Thyroid gland (tissue), 4 donors: Measurements from ENCODE around the gene ZC3H10. TPM values are rescaled to one million over a fixed set of nuclear protein-coding genes. Genes with fewer than 3 reads are reported as not detected.
"Not testable (repeated sequence)": the region's sequence is repeated elsewhere in the genome, so short reads cannot be mapped to it uniquely, and the experiment has no call there.

Source experiments
- DNase-seq, 2 donors: peaks; one replicate each; pipeline ENCODE4 v3.0.0-alpha.2; 2019
- H3K27ac ChIP-seq, 3 donors: fragments of 200-600 bp; sonication (generic); 1 replicate in 2 of 3; 2 replicates in 1 of 3; pipeline ENCODE4 v1.5.1; 2016 to 2019; ENCODE audit warnings: mild to moderate bottlenecking in 1 of 3, moderate library complexity in 1 of 3
- H3K27me3 ChIP-seq: fragments of 200-600 bp; sonication (generic); one replicate; pipeline ENCODE4 v1.5.1; 2019
- H3K36me3 ChIP-seq, 2 donors: fragments of 200-600 bp; sonication (generic); one replicate each; pipeline ENCODE4 v1.5.1; 2016 to 2019
- H3K4me1 ChIP-seq, 2 donors: fragments of 200-600 bp; sonication (generic); one replicate each; pipeline ENCODE4 v1.5.1; 2017 to 2019
- H3K4me3 ChIP-seq, 3 donors: fragments of 200-600 bp; sonication (generic); replicated peaks in 1 of 3; 1 replicate in 2 of 3; 2 replicates in 1 of 3; pipeline ENCODE4 v1.5.1; 2016; ENCODE audit warnings: mild to moderate bottlenecking in 1 of 3
- H3K9me3 ChIP-seq: fragments of 200-600 bp; sonication (generic); one replicate; pipeline ENCODE4 v1.5.1; 2017
- POLR2A ChIP-seq, 2 donors: fragments of 450-650 bp; IDR thresholded peaks; one replicate each; pipeline ENCODE4 v1.6.1; 2017; ENCODE audit warnings: antibody characterized with exemption in 2 of 2, mild to moderate bottlenecking in 2 of 2, moderate library complexity in 1 of 2
- WGBS, 2 donors: methylation state at CpG; one replicate each; pipeline ENCODE4 v1.1.5; 2017; 5-methylcytosine and 5-hydroxymethylcytosine counted together
- intact Hi-C: fragments of 100-400 bp; cut with DNase I; formaldehyde crosslinking; loops from one replicate; pipeline ENCODE4 v1.15.1; 2023
- total RNA-seq, 4 donors: library from RNA; depleted of rRNA; stranded (reverse); fragments of >200 nt; gene quantifications; one replicate each; pipeline ENCODE4 v1.2.3, GENCODE V29; 2016
- TF ChIP-seq, protein P1 (sequence below), 6 experiments: fragments of 200-600 bp in 3 of 6; fragments of 450-650 bp in 3 of 6; sonication (generic) in 3 of 6; IDR thresholded peaks; one replicate each; pipeline ENCODE4 v1.5.1; 2016 to 2019; ENCODE audit warnings: antibody characterized with exemption in 6 of 6, mild to moderate bottlenecking in 2 of 6, inconsistent platforms in 1 of 6, moderate library complexity in 1 of 6

Gene ZC3H10
- total RNA-seq, 4 donors from 2014 or later, result 4.7 to 7.7 (median 5.6) TPM

- Histone ChIP-seq H3K27me3 (no peaks in the 10 kb centered on the region), H3K36me3 (peaks cover 9% of the 10 kb centered on the region in 2 donors), H3K27ac (no peak overlapping the region), H3K4me1 (peaks cover 30 to 42% of the 10 kb centered on the region in 2 donors), H3K9me3 (no peaks in the 10 kb centered on the region), H3K4me3 (no peak overlapping the region)
- TF ChIP-seq, protein P1, sequence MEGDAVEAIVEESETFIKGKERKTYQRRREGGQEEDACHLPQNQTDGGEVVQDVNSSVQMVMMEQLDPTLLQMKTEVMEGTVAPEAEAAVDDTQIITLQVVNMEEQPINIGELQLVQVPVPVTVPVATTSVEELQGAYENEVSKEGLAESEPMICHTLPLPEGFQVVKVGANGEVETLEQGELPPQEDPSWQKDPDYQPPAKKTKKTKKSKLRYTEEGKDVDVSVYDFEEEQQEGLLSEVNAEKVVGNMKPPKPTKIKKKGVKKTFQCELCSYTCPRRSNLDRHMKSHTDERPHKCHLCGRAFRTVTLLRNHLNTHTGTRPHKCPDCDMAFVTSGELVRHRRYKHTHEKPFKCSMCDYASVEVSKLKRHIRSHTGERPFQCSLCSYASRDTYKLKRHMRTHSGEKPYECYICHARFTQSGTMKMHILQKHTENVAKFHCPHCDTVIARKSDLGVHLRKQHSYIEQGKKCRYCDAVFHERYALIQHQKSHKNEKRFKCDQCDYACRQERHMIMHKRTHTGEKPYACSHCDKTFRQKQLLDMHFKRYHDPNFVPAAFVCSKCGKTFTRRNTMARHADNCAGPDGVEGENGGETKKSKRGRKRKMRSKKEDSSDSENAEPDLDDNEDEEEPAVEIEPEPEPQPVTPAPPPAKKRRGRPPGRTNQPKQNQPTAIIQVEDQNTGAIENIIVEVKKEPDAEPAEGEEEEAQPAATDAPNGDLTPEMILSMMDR (IDR thresholded peaks at IDR 0.05), result no peak
- TF ChIP-seq POLR2A (IDR thresholded peaks at IDR 0.05), result no peak
- intact Hi-C loops, result no loop called here
- WGBS, 2 donors, result 93 to 96% methylated on average over 11 of the region's 11 CpGs
- DNase-seq, result no peak
These were observed 37.3 kb downstream of the ZC3H10 start for GRCh38 chr12:56155256-56155845.

DNA sequence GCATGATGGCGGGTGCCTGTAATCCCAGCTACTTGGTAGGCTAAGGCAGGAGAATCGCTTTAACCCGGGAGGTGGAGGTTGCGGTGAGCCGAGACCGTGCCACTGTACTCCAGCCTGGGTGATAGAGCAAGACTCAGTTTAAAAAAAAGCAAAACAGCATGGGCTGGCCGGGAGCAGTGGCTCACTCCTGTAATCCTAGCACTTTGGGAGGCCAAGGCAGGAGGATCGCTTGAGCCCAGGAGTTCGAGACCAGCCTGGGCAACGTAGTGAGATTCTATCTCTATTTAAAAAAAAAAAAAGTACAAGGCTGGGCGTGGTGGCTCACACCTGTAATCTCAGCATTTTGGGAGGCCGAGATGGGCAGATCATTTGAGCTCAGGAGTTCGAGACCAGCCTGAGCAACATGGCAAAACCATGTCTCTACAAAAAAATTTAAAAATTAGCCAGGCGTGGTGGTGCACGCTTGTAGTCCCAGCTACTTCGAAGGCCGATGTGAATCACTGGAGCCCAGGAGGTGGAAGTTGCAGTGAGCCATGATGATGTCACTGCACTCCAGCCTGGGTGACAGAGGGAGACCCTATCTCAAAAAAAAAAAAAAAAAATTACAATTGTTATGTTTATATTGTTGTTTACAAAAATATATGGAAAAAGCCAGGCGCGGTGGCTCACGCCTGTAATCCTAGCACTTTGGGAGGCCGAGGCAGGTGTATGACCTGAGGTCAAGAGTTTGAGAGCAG is 38.6 kb downstream of the ZC3H10 start:
- WGBS, 2 donors, result 83 to 89% methylated on average over 21 of the region's 21 CpGs
- Histone ChIP-seq H3K36me3 (peaks cover 20 to 21% of the 10 kb centered on the region in 2 donors), H3K27ac (peak overlapping the region; percentile 96 to 100 (median 99)), H3K4me3 (peak overlapping the region in 1 of 3 donors; percentile 67), H3K4me1 (peaks cover 33 to 44% of the 10 kb centered on the region in 2 donors)
- H3K27me3 ChIP-seq, H3K9me3 ChIP-seq, DNase-seq, intact Hi-C loops: not testable (repeated sequence)

GRCh38 chr12:56157201-56158028 is 39.3 kb downstream of the ZC3H10 start:
- 2 to 3% methylated on average over 45 of the region's 45 CpGs for WGBS, 2 donors
- peak; percentile 88 to 92 for DNase-seq
- Histone ChIP-seq H3K9me3 (no peaks in the 10 kb centered on the region), H3K27ac (peak overlapping the region; percentile 96 to 100 (median 99)), H3K4me1 (peaks cover 32 to 42% of the 10 kb centered on the region in 2 donors), H3K4me3 (peak overlapping the region in 2 of 3 donors; percentile 3 to 67), H3K27me3 (no peaks in the 10 kb centered on the region), H3K36me3 (peaks cover 28 to 29% of the 10 kb centered on the region in 2 donors)
- intact Hi-C loops, result no loop called here
- TF ChIP-seq POLR2A (IDR thresholded peaks at IDR 0.05), result peak in 1 of 2 donors; percentile 29
- TF ChIP-seq, protein P1 (IDR thresholded peaks at IDR 0.05), result peak in 5 of 6 experiments; percentile 51 to 88 (median 84)

- Histone ChIP-seq H3K36me3 (peaks cover 36 to 38% of the 10 kb centered on the region in 2 donors), H3K4me1 (peaks cover 24 to 36% of the 10 kb centered on the region in 2 donors), H3K4me3 (peak within 1 kb of the TSS; percentile 67 to 96 (median 93)), H3K27ac (peak within 1 kb of the TSS; percentile 96 to 100 (median 99)), H3K9me3 (no peaks in the 10 kb centered on the region), H3K27me3 (no peaks in the 10 kb centered on the region)
- DNase-seq, result peak; percentile 97 to 98
- 1% methylated on average over 24 to 30 of the region's 30 CpGs for WGBS, 2 donors
- intact Hi-C loops, result no loop called here
- TF ChIP-seq, protein P1 (IDR thresholded peaks at IDR 0.05), result no peak
- peak; percentile 98 to 100 for TF ChIP-seq POLR2A (IDR thresholded peaks at IDR 0.05)
These were observed 40.2 kb downstream of the ZC3H10 start, which contains the start of gene MYL6 for GRCh38 chr12:56158029-56158925. MYL6 (plus strand) TSS chr12:56158359; CDS start chr12:56158402, 43 bp downstream.
